ENCODE measurements around the gene REN.

- TF ChIP-seq, protein P1, sequence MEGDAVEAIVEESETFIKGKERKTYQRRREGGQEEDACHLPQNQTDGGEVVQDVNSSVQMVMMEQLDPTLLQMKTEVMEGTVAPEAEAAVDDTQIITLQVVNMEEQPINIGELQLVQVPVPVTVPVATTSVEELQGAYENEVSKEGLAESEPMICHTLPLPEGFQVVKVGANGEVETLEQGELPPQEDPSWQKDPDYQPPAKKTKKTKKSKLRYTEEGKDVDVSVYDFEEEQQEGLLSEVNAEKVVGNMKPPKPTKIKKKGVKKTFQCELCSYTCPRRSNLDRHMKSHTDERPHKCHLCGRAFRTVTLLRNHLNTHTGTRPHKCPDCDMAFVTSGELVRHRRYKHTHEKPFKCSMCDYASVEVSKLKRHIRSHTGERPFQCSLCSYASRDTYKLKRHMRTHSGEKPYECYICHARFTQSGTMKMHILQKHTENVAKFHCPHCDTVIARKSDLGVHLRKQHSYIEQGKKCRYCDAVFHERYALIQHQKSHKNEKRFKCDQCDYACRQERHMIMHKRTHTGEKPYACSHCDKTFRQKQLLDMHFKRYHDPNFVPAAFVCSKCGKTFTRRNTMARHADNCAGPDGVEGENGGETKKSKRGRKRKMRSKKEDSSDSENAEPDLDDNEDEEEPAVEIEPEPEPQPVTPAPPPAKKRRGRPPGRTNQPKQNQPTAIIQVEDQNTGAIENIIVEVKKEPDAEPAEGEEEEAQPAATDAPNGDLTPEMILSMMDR (IDR thresholded peaks at IDR 0.05) = no peak
- TF ChIP-seq POLR2A (IDR thresholded peaks at IDR 0.05) = no peak
Observed at GRCh38 chr1:204167730-204168129, 1.6 kb upstream of the REN start.
